Breast epithelium (tissue), 3 donors: ENCODE results near the gene COL25A1.

Experiments
- CTCF ChIP-seq, 3 donors: fragments of 450-650 bp; IDR thresholded peaks; one replicate each; pipeline ENCODE4 v1.5.1; 2016 to 2017; ENCODE audit warnings: antibody characterized with exemption in 3 of 3, mild to moderate bottlenecking in 3 of 3, moderate library complexity in 3 of 3
- POLR2A ChIP-seq: fragments of 450-650 bp; IDR thresholded peaks from one replicate; pipeline ENCODE4 v1.6.1; 2016; ENCODE audit warnings: antibody characterized with exemption, mild to moderate bottlenecking, moderate library complexity

GRCh38 chr4:109278594-109279031 lies 23.8 kb downstream of the COL25A1 start:
- TF ChIP-seq CTCF (IDR thresholded peaks at IDR 0.05), result no peak
- TF ChIP-seq POLR2A, result no peak
